Large intestine (tissue), 3 donors: Measurements from ENCODE around the gene DMXL1. TPM values are rescaled to one million over a fixed set of nuclear protein-coding genes. Genes with fewer than 3 reads are reported as not detected.
A peak's percentile ranks its signal among the peaks of the same experiment; 100 is the strongest.
"Not testable (repeated sequence)": the region's sequence is repeated elsewhere in the genome, so short reads cannot be mapped to it uniquely, and the experiment has no call there.

Experiments
- DNase-seq, 2 donors: peaks; one replicate each; pipeline versions ENCODE4 v3.0.0 to v3.0.0-alpha.2; 2013
- H3K27ac ChIP-seq: one replicate; pipeline ENCODE4 v1.5.1; 2013; ENCODE audit warnings: low read length
- H3K27me3 ChIP-seq: 2 replicates; pipeline ENCODE4 v1.6.1; 2013; ENCODE audit warnings: low read length; ENCODE audit not compliant: control insufficient read depth, insufficient read depth
- H3K36me3 ChIP-seq: 2 replicates; pipeline ENCODE4 v1.6.1; 2013; ENCODE audit warnings: low read length; ENCODE audit not compliant: control insufficient read depth, insufficient read depth
- H3K4me1 ChIP-seq: one replicate; pipeline ENCODE4 v1.6.1; 2013; ENCODE audit warnings: low read length; ENCODE audit not compliant: control insufficient read depth, insufficient read depth
- H3K4me3 ChIP-seq: one replicate; pipeline ENCODE4 v1.5.1; 2013; ENCODE audit warnings: low read length
- H3K9me3 ChIP-seq: one replicate; pipeline ENCODE4 v1.6.1; 2013; ENCODE audit warnings: mild to moderate bottlenecking, low read depth, low read length, moderate library complexity; ENCODE audit not compliant: control insufficient read depth
- WGBS: methylation state at CpG from one replicate; pipeline ENCODE4 v1.1.5; 2013; ENCODE audit warnings: low lambda C conversion rate; ENCODE audit not compliant: insufficient coverage; 5-methylcytosine and 5-hydroxymethylcytosine counted together
- polyA plus RNA-seq: library from polyadenylated mRNA; unstranded; fragments of 120-200 nt; gene quantifications from one replicate; pipeline ENCODE4 v1.2.1, GENCODE V29; 2013

The DMXL1 gene
- polyA plus RNA-seq, 1 donor = 27.7 TPM

GRCh38 chr5:119123280-119123679, 52.4 kb downstream of the DMXL1 start:
- DNase-seq = no peak
- Histone ChIP-seq H3K36me3 (peaks cover 25% of the 10 kb centered on the region), H3K4me3 (no peak overlapping the region), H3K27me3 (no peaks in the 10 kb centered on the region), H3K4me1 (no peaks in the 10 kb centered on the region), H3K9me3 (peaks cover 17% of the 10 kb centered on the region), H3K27ac (no peak overlapping the region)
- WGBS = no CpG with 5 or more reads among the region's 2 CpGs

- Histone ChIP-seq H3K36me3 (peaks cover 20% of the 10 kb centered on the region), H3K27me3 (no peaks in the 10 kb centered on the region), H3K4me1 (no peaks in the 10 kb centered on the region), H3K4me3 (no peak overlapping the region), H3K27ac (no peak overlapping the region), H3K9me3 (no peaks in the 10 kb centered on the region)
- no peak for DNase-seq
- WGBS = no CpG with 5 or more reads among the region's 2 CpGs
Measured at GRCh38 chr5:119129770-119130169, 58.9 kb downstream of the DMXL1 start.

GRCh38 chr5:119131530-119132304, 60.8 kb downstream of the DMXL1 start:
- DNase-seq = no peak
- H3K4me1 ChIP-seq = no peaks in the 10 kb centered on the region
- no peak overlapping the region for H3K4me3 ChIP-seq
- peaks cover 29% of the 10 kb centered on the region for H3K36me3 ChIP-seq
- no peaks in the 10 kb centered on the region for H3K27me3 ChIP-seq
- peaks cover 8% of the 10 kb centered on the region for H3K9me3 ChIP-seq
- peak overlapping the region; percentile 29 for H3K27ac ChIP-seq
- 100% methylated on average over 1 of the region's 2 CpGs for WGBS

GRCh38 chr5:119135743-119136142, 64.9 kb downstream of the DMXL1 start:
- H3K27me3 ChIP-seq, H3K4me1 ChIP-seq, DNase-seq, H3K4me3 ChIP-seq, H3K27ac ChIP-seq: not testable (repeated sequence)
- Histone ChIP-seq H3K36me3 (peaks cover 33% of the 10 kb centered on the region), H3K9me3 (peaks cover 14% of the 10 kb centered on the region)
- 67% methylated on average over 3 of the region's 4 CpGs for WGBS

- no peak overlapping the region for H3K4me3 ChIP-seq
- H3K9me3 ChIP-seq = peaks cover 14% of the 10 kb centered on the region
- DNase-seq = no peak
- H3K4me1 ChIP-seq = no peaks in the 10 kb centered on the region
- no CpG with 5 or more reads among the region's 7 CpGs for WGBS
- H3K27ac ChIP-seq = no peak overlapping the region
- no peaks in the 10 kb centered on the region for H3K27me3 ChIP-seq
- peaks cover 33% of the 10 kb centered on the region for H3K36me3 ChIP-seq
Measured at GRCh38 chr5:119136666-119137318, 65.9 kb downstream of the DMXL1 start.

GRCh38 chr5:119153629-119154028, 82.7 kb downstream of the DMXL1 start:
- H3K27ac ChIP-seq = no peak overlapping the region
- WGBS = 87% methylated on average over 2 of the region's 4 CpGs
- DNase-seq = no peak
- peaks cover 41% of the 10 kb centered on the region for H3K36me3 ChIP-seq
- no peaks in the 10 kb centered on the region for H3K27me3 ChIP-seq
- H3K4me1 ChIP-seq = no peaks in the 10 kb centered on the region
- no peak overlapping the region for H3K4me3 ChIP-seq
- H3K9me3 ChIP-seq = peaks cover 6% of the 10 kb centered on the region

GRCh38 chr5:119158144-119158543, 87.3 kb downstream of the DMXL1 start:
- H3K9me3 ChIP-seq = peaks cover 6% of the 10 kb centered on the region
- no peaks in the 10 kb centered on the region for H3K27me3 ChIP-seq
- H3K4me3 ChIP-seq = no peak overlapping the region
- no peak overlapping the region for H3K27ac ChIP-seq
- whole genome bisulfite sequencing = no CpG with 5 or more reads among the region's 2 CpGs
- no peaks in the 10 kb centered on the region for H3K4me1 ChIP-seq
- peaks cover 20% of the 10 kb centered on the region for H3K36me3 ChIP-seq
- DNase-seq = no peak

GRCh38 chr5:119161430-119161829, 90.5 kb downstream of the DMXL1 start:
- Histone ChIP-seq H3K36me3 (peaks cover 15% of the 10 kb centered on the region), H3K9me3 (peaks cover 6% of the 10 kb centered on the region), H3K27me3 (no peaks in the 10 kb centered on the region), H3K4me3 (no peak overlapping the region), H3K4me1 (no peaks in the 10 kb centered on the region), H3K27ac (no peak overlapping the region)
- WGBS = no CpG with 5 or more reads among the region's 4 CpGs
- no peak for DNase-seq

- Histone ChIP-seq H3K9me3 (no peaks in the 10 kb centered on the region), H3K27me3 (no peaks in the 10 kb centered on the region), H3K27ac (no peak overlapping the region), H3K4me3 (no peak overlapping the region), H3K36me3 (peaks cover 18% of the 10 kb centered on the region), H3K4me1 (no peaks in the 10 kb centered on the region)
- no peak for DNase-seq
- WGBS = 83% methylated on average over 2 of the region's 4 CpGs
Measured at GRCh38 chr5:119166026-119166425, 95.1 kb downstream of the DMXL1 start.

GRCh38 chr5:119168401-119168800, 97.5 kb downstream of the DMXL1 start:
- Histone ChIP-seq H3K27me3 (no peaks in the 10 kb centered on the region), H3K27ac (no peak overlapping the region), H3K36me3 (peaks cover 18% of the 10 kb centered on the region), H3K4me1 (no peaks in the 10 kb centered on the region), H3K9me3 (no peaks in the 10 kb centered on the region), H3K4me3 (no peak overlapping the region)
- no CpG with 5 or more reads among the region's 1 CpG for WGBS
- no peak for DNase-seq

- no peak overlapping the region for H3K27ac ChIP-seq
- no peaks in the 10 kb centered on the region for H3K4me1 ChIP-seq
- DNase-seq = no peak
- H3K4me3 ChIP-seq = no peak overlapping the region
- H3K9me3 ChIP-seq = no peaks in the 10 kb centered on the region
- H3K36me3 ChIP-seq = peaks cover 19% of the 10 kb centered on the region
- H3K27me3 ChIP-seq = no peaks in the 10 kb centered on the region
Measured at GRCh38 chr5:119171686-119172085, 100.8 kb downstream of the DMXL1 start.
